ENCODE results near the gene NOPCHAP1.
"Not testable (repeated sequence)": the region's sequence is repeated elsewhere in the genome, so short reads cannot be mapped to it uniquely, and the experiment has no call there.

The NOPCHAP1 gene

GRCh38 chr12:104973250-104973649 lies 12.9 kb upstream of the NOPCHAP1 start:
- Histone ChIP-seq H3K4me3 (ENCODE audit: low read length) (no peak overlapping the region), H3K4me1 (ENCODE audit: control insufficient read depth, insufficient read depth, low read length) (no peaks in the 10 kb centered on the region), H3K9ac (ENCODE audit: low read length) (no peak overlapping the region), H3K27ac (ENCODE audit: low read depth, low read length) (no peak overlapping the region), H3K36me3 (ENCODE audit: control insufficient read depth, insufficient read depth, low read length) (no peaks in the 10 kb centered on the region), H3K27me3 (ENCODE audit: control insufficient read depth, insufficient read depth, low read length) (no peaks in the 10 kb centered on the region)

DNA sequence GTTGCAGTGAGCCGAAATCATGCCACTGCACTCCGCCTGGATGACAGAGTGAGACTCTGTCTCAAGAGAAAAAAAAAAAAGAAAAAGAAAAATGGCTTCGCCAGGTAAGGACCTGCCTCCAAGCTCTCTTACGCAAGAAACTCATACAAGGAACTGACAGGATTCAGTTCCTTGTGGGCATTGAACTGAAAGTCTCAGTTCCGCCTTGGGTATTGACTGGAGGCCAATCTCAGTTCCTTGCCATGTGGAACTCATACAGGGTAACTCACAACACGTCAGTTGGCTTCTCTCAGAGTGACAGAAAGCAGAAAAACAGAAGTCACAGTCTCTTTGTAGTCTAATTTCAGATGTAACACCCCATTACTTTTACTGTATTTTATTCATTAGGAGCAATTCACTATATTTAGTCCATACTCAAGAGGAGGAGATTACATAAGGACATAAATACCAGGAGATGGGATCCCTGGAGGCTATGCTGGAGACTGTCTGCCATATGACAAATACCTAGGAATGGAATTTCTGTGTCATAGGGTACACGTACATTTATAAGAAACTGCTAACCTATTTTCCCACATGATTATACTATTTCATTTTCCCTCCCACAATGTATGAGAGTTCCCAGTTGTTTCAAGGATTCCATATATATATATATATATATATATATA lies 11.4 kb upstream of the NOPCHAP1 start:
- Histone ChIP-seq H3K4me1 (ENCODE audit: control insufficient read depth, insufficient read depth, low read length) (no peaks in the 10 kb centered on the region), H3K4me3 (ENCODE audit: low read length) (no peak overlapping the region), H3K27ac (ENCODE audit: low read depth, low read length) (no peak overlapping the region), H3K9ac (ENCODE audit: low read length) (no peak overlapping the region), H3K36me3 (ENCODE audit: control insufficient read depth, insufficient read depth, low read length) (no peaks in the 10 kb centered on the region), H3K27me3 (ENCODE audit: control insufficient read depth, insufficient read depth, low read length) (no peaks in the 10 kb centered on the region)

DNA sequence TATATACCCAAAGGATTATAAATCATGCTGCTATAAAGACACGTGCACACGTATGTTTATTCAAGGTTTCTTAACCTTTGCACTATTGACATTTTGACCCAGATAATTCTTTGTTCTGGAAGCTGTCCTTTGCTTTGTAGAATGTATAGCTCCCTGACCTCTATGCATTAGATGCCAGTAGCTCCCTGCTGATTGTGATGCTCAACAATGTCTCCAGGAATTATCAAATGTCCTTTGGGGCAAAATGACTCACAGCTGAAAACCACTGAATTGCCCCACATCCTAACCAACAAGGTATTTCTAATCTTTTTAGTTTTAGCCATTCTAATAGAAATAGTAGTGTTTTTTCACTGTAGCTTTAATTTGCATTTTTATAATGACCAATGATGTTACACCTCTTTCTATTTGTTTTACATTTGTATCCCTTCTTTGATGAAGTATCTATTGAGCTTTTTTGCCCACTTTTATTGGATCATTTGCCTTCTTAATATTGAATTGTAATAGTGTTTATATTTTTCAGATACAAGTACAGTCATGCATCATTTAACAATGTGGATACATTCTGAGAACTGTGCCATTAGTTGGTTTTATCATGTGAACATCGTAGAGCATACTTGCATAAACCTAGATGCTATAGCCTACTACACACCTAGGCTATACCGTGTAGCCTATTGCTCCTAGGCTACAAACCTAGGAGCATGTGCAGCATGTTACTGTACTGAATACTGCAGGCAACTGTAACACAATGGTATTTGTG lies 10.4 kb upstream of the NOPCHAP1 start:
- Histone ChIP-seq H3K4me1 (ENCODE audit: control insufficient read depth, insufficient read depth, low read length) (no peaks in the 10 kb centered on the region), H3K4me3 (ENCODE audit: low read length) (no peak overlapping the region), H3K27ac (ENCODE audit: low read depth, low read length) (no peak overlapping the region), H3K9ac (ENCODE audit: low read length) (no peak overlapping the region), H3K27me3 (ENCODE audit: control insufficient read depth, insufficient read depth, low read length) (no peaks in the 10 kb centered on the region), H3K36me3 (ENCODE audit: control insufficient read depth, insufficient read depth, low read length) (no peaks in the 10 kb centered on the region)

GRCh38 chr12:104976703-104977102 lies 9.4 kb upstream of the NOPCHAP1 start:
- H3K36me3 ChIP-seq (ENCODE audit: control insufficient read depth, insufficient read depth, low read length) = no peaks in the 10 kb centered on the region
- no peaks in the 10 kb centered on the region for H3K27me3 ChIP-seq (ENCODE audit: control insufficient read depth, insufficient read depth, low read length)
- no peaks in the 10 kb centered on the region for H3K4me1 ChIP-seq (ENCODE audit: control insufficient read depth, insufficient read depth, low read length)
- no peak overlapping the region for H3K4me3 ChIP-seq (ENCODE audit: low read length)
- H3K27ac ChIP-seq (ENCODE audit: low read depth, low read length) = no peak overlapping the region
- no peak overlapping the region for H3K9ac ChIP-seq (ENCODE audit: low read length)

- not testable (repeated sequence) for H3K9ac ChIP-seq (ENCODE audit: low read length); H3K27me3 ChIP-seq (ENCODE audit: control insufficient read depth, insufficient read depth, low read length); H3K36me3 ChIP-seq (ENCODE audit: control insufficient read depth, insufficient read depth, low read length); H3K4me3 ChIP-seq (ENCODE audit: low read length); H3K27ac ChIP-seq (ENCODE audit: low read depth, low read length); H3K4me1 ChIP-seq (ENCODE audit: control insufficient read depth, insufficient read depth, low read length)
These were observed 8.4 kb upstream of the NOPCHAP1 start for GRCh38 chr12:104977688-104978087.

DNA sequence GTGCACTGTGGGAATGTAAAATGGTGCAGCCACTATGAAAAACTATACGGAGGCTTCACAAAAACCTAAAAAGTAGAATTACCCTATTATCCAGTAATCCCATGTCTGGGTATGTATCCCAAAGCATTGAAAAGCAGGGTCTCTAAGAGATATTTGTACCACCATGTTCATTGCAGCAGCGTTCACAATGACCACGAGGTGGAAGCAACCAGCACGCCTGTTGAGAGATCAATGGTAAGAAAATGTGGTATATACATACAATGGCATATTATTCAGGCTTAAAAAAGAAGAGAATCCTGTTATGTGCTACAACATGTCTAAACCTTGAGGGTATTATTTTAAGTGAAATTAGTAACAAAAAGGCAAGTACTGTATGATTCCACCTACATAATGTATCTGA lies 910 bp upstream of the NOPCHAP1 start:
- H3K36me3 ChIP-seq (ENCODE audit: control insufficient read depth, insufficient read depth, low read length) = peaks cover 3% of the 10 kb centered on the region
- H3K4me3 ChIP-seq (ENCODE audit: low read length) = no peak overlapping the region
- no peak overlapping the region for H3K9ac ChIP-seq (ENCODE audit: low read length)
- peaks cover 4% of the 10 kb centered on the region for H3K4me1 ChIP-seq (ENCODE audit: control insufficient read depth, insufficient read depth, low read length)
- no peaks in the 10 kb centered on the region for H3K27me3 ChIP-seq (ENCODE audit: control insufficient read depth, insufficient read depth, low read length)
- no peak overlapping the region for H3K27ac ChIP-seq (ENCODE audit: low read depth, low read length)

DNA sequence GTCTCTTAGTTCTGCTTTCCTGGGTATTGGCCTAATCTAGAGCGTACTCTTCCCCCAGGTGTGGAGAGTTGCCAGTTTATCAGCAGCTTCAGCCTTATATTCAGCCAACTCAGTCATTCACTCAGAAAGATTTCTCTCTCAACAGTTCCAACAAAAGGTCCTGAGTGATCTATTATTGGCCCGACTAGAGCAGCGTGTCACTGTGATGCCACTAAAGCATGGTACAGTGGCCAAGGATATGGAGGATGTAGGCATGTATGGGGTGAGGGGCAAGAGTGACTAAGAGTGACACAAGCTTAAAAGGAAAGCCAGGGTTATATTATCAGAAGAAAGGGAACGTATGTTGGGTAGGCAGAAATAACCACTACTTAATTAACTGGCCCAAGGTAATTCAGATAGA lies 4.8 kb downstream of the NOPCHAP1 start:
- Histone ChIP-seq H3K4me1 (ENCODE audit: control insufficient read depth, insufficient read depth, low read length) (peaks cover 4% of the 10 kb centered on the region), H3K4me3 (ENCODE audit: low read length) (no peak overlapping the region), H3K27me3 (ENCODE audit: control insufficient read depth, insufficient read depth, low read length) (no peaks in the 10 kb centered on the region), H3K27ac (ENCODE audit: low read depth, low read length) (no peak overlapping the region), H3K9ac (ENCODE audit: low read length) (no peak overlapping the region), H3K36me3 (ENCODE audit: control insufficient read depth, insufficient read depth, low read length) (peaks cover 17% of the 10 kb centered on the region)

DNA sequence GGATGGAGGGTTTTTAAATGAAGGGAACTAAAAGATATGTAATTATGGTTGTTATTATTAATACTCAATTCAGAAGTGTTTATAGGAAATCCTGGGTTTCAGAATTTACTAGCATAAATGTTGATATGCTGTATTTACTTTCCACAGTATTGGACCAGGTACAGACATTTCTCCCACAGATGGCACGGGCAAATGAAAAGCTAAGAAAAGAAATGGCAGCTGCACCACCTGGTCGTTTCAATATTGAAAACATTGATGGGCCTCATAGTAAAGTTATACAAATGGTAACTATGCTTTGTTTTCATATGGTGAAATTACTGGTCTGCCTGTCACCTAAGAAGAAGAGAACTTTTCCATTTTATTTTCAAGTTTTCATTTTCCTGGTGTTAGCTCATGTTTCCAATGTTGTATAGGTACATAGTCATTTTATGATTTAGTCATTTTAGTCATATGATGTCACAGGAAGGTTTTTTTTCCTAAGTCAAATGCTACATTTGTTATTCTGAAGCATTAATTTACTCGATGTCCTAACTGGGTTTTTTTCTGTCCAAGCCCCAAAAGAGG lies 5.5 kb downstream of the NOPCHAP1 start:
- Histone ChIP-seq H3K9ac (ENCODE audit: low read length) (no peak overlapping the region), H3K4me3 (ENCODE audit: low read length) (no peak overlapping the region), H3K36me3 (ENCODE audit: control insufficient read depth, insufficient read depth, low read length) (peaks cover 17% of the 10 kb centered on the region), H3K27ac (ENCODE audit: low read depth, low read length) (no peak overlapping the region), H3K27me3 (ENCODE audit: control insufficient read depth, insufficient read depth, low read length) (no peaks in the 10 kb centered on the region), H3K4me1 (ENCODE audit: control insufficient read depth, insufficient read depth, low read length) (peaks cover 4% of the 10 kb centered on the region)

DNA sequence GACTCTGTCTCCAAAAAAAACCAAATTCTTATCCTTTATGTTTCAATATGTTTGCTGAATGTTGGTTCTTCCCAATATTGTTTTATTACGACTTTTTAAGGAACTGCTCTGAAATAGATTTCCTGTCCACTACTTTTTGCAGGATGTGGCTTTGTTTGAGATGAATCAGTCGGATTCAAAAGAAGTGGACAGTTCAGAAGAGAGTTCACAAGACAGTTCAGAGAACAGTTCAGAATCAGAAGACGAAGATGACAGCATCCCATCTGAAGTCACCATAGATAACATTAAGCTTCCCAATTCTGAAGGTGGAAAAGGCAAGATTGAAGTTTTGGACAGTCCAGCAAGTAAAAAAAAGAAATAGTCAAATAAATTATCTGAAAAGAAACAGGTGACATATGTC lies 8.2 kb downstream of the NOPCHAP1 start:
- Histone ChIP-seq H3K36me3 (ENCODE audit: control insufficient read depth, insufficient read depth, low read length) (peaks cover 23% of the 10 kb centered on the region), H3K27me3 (ENCODE audit: control insufficient read depth, insufficient read depth, low read length) (no peaks in the 10 kb centered on the region), H3K4me1 (ENCODE audit: control insufficient read depth, insufficient read depth, low read length) (no peaks in the 10 kb centered on the region), H3K4me3 (ENCODE audit: low read length) (no peak overlapping the region), H3K9ac (ENCODE audit: low read length) (no peak overlapping the region), H3K27ac (ENCODE audit: low read depth, low read length) (no peak overlapping the region)

DNA sequence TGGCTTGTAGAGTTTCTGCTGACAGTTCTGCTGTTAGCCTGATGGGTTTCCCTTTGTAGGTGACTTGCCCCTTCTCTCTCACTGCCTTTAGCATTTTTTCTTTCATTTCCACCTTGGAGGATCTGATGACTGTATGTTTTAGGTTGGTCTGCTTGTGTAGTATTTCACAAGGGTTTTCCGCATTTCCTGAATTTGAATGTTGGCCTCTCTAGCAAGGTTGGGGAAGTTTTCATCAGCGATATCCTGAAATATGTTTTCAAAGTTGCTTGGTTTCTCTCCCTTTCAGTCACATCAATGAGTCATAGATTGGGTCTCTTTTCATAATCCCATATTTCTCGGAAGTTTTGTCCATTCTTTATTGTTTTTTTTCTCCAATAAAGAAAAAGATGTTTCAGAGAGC lies 11.4 kb downstream of the NOPCHAP1 start:
- H3K4me1 ChIP-seq (ENCODE audit: control insufficient read depth, insufficient read depth, low read length) = no peaks in the 10 kb centered on the region
- no peaks in the 10 kb centered on the region for H3K27me3 ChIP-seq (ENCODE audit: control insufficient read depth, insufficient read depth, low read length)
- no peak overlapping the region for H3K9ac ChIP-seq (ENCODE audit: low read length)
- H3K36me3 ChIP-seq (ENCODE audit: control insufficient read depth, insufficient read depth, low read length) = peaks cover 17% of the 10 kb centered on the region
- no peak overlapping the region for H3K4me3 ChIP-seq (ENCODE audit: low read length)
- no peak overlapping the region for H3K27ac ChIP-seq (ENCODE audit: low read depth, low read length)

DNA sequence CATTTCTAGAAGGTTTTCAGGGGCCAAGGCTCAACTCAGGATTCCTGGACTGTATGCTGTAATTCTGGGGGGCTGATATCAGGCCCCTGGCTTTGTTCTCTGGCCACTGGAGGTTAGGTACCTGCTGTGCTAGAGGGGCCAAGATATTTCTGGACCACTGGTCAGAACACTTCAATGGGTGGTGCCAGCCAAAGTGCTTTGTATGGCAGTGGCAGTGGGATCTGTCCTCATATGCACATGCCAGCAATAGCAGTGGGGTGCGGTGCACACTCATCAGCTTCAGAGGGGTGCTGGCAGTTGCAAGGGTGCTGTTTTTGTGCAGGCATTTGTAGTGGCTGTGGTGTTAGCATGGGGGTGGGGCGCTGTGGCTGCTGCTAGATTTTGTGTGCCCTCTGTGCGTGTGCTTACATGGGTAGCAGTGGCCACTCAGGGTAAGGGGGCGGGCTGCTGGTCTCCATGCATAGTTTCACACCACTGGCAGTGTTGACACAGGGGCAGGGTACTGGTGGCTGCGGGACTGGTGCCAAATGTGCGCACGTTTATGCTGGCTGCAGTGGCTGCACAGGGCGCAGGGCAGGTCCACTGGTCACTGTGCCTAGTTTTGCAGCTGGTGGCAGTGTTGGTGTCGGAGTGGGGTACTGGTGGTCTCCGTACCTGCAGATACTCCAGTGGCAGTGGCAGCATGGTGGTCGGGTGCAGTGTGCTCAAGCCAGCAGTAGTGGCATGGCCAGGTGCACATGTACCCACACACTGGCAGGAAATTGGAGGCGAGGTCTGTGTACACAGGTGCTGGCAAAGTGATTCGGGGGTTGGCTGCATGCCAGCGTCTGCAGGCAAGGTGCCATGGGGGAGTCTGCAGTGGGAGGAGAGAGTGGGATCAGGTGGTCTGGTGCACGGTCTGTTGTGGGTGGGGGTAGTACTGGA lies 12.6 kb downstream of the NOPCHAP1 start:
- H3K27me3 ChIP-seq (ENCODE audit: control insufficient read depth, insufficient read depth, low read length) = no peaks in the 10 kb centered on the region
- no peak overlapping the region for H3K4me3 ChIP-seq (ENCODE audit: low read length)
- H3K9ac ChIP-seq (ENCODE audit: low read length) = no peak overlapping the region
- no peaks in the 10 kb centered on the region for H3K4me1 ChIP-seq (ENCODE audit: control insufficient read depth, insufficient read depth, low read length)
- peaks cover 11% of the 10 kb centered on the region for H3K36me3 ChIP-seq (ENCODE audit: control insufficient read depth, insufficient read depth, low read length)
- no peak overlapping the region for H3K27ac ChIP-seq (ENCODE audit: low read depth, low read length)

DNA sequence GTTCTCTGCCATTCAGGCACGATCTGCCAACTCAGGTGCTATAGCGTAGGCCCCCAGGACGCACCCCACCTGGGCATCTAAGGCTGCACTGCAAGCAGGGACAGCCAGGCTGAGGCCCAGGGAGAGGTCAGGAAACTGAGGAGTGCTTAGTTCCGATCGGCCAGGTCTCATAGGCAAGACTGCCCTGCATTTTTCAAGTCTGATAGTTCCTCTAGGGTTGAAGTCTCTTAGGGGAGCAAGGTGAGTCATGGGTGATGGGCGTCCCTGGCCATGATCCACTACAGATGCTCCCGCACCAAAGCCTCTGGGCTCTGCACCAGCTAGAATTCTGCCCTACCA lies 13.2 kb downstream of the NOPCHAP1 start:
- Histone ChIP-seq H3K4me3 (ENCODE audit: low read length) (no peak overlapping the region), H3K27ac (ENCODE audit: low read depth, low read length) (no peak overlapping the region), H3K9ac (ENCODE audit: low read length) (no peak overlapping the region), H3K4me1 (ENCODE audit: control insufficient read depth, insufficient read depth, low read length) (no peaks in the 10 kb centered on the region), H3K27me3 (ENCODE audit: control insufficient read depth, insufficient read depth, low read length) (no peaks in the 10 kb centered on the region), H3K36me3 (ENCODE audit: control insufficient read depth, insufficient read depth, low read length) (peaks cover 11% of the 10 kb centered on the region)

Measured in rectal smooth muscle tissue (tissue), 1 donor.